Tibial nerve (tissue), 4 donors: ENCODE measurements around the gene ALDOC.

ENCODE experiments used
- CTCF ChIP-seq, 5 experiments: fragments of 200-600 bp in 3 of 5; fragments of 450-650 bp in 2 of 5; sonication (generic) in 3 of 5; IDR thresholded peaks; one replicate each; pipeline ENCODE4 v1.5.1; 2016 to 2019; ENCODE audit warnings: antibody characterized with exemption in 5 of 5, mild to moderate bottlenecking in 3 of 5, moderate library complexity in 2 of 5
- EP300 ChIP-seq, 2 donors: sonication (generic); formaldehyde crosslinking; IDR thresholded peaks; one replicate each; pipeline ENCODE4 v1.6.1; 2017; ENCODE audit warnings: antibody characterized with exemption in 2 of 2, mild to moderate bottlenecking in 1 of 2

DNA sequence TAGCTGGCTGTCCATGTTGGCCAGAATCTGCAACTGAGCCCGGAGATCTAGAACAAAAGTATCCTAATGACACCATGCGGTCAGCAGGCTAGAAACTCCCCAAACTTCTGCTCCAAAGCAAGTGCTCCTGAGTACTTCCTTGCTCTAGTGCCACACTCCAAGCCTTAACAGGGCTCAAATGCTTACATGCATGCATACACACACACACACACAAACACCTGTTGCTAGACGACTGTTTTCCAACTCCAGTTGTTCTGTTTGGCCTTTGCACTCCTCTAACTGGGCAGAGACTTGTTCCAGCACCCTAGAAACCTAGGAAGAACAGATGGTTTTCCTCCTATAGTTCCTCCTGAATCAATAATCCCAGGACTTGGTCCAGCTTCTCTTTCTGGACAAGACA, 7.7 kb upstream of the ALDOC start:
- TF ChIP-seq EP300 (IDR thresholded peaks at IDR 0.05) (no peak), CTCF (IDR thresholded peaks at IDR 0.05) (no peak)
